H1 (cell line): ENCODE data around the gene TMEM266. TPM values are rescaled to one million over a fixed set of nuclear protein-coding genes. Genes with fewer than 3 reads are reported as not detected.

ENCODE experiments used
- CTCF ChIA-PET: fragments of 300-600 bp; sonication (Branson Sonifier 250); formaldehyde crosslinking; loops from one replicate; lab custom pipeline; 2021; ENCODE audit not compliant: partially characterized antibody; lab: Charles Lee
- POLR2A ChIA-PET: fragments of 300-600 bp; sonication (Branson Sonifier 250); formaldehyde crosslinking; loops from one replicate; lab custom pipeline; 2021; ENCODE audit warnings: inconsistent platforms; ENCODE audit not compliant: partially characterized antibody; lab: Charles Lee
- DNase-seq, 2 experiments: peaks; one replicate each; pipeline versions ENCODE4 v3.0.0 to v3.0.0-alpha.2; 2010 to 2022; ENCODE audit warnings: low spot score in 2 of 2, low read depth in 1 of 2, mixed read lengths in 1 of 2
- FAIRE-seq: peaks from 2 replicates; lab custom pipeline; 2011; peaks lifted over from hg19 to GRCh38; lab: Jason Lieb, UNC
- H2AFZ ChIP-seq: 2 replicates; pipeline ENCODE4 v1.8.1; 2012; ENCODE audit warnings: low read length, inconsistent platforms
- H2AK5ac ChIP-seq: 2 replicates; pipeline ENCODE4 v1.6.1; 2013; ENCODE audit warnings: low read depth, low read length
- H2BK120ac ChIP-seq: replicated peaks from 2 replicates; pipeline ENCODE3; 2013; ENCODE audit warnings: low read depth, low read length, inconsistent platforms
- H2BK12ac ChIP-seq: 2 replicates; pipeline ENCODE4 v1.6.1; 2013; ENCODE audit warnings: low read depth, low read length
- H2BK15ac ChIP-seq: 2 replicates; pipeline ENCODE4 v1.6.1; 2013; ENCODE audit warnings: low read length
- H2BK20ac ChIP-seq: 2 replicates; pipeline ENCODE4 v1.6.1; 2013; ENCODE audit warnings: low read length
- H2BK5ac ChIP-seq: 2 replicates; pipeline ENCODE4 v1.6.1; 2013; ENCODE audit warnings: low read depth, low read length
- H3K14ac ChIP-seq: 2 replicates; pipeline ENCODE4 v1.6.1; 2013; ENCODE audit warnings: inconsistent platforms; ENCODE audit not compliant: insufficient read length
- H3K18ac ChIP-seq: 2 replicates; pipeline ENCODE4 v1.6.1; 2013; ENCODE audit warnings: low read length; ENCODE audit errors: extremely low read depth
- H3K23ac ChIP-seq: 2 replicates; pipeline ENCODE4 v1.6.1; 2013; ENCODE audit warnings: inconsistent platforms; ENCODE audit not compliant: insufficient read length
- H3K23me2 ChIP-seq: 2 replicates; pipeline ENCODE4 v1.6.1; 2013; ENCODE audit warnings: low read depth, low read length
- H3K27ac ChIP-seq: 2 replicates; pipeline ENCODE4 v1.6.1; 2011; ENCODE audit warnings: low read depth, low read length, inconsistent platforms
- H3K27me3 ChIP-seq, 4 experiments: replicated peaks in 1 of 4; 1 replicate in 1 of 4; 2 replicates in 3 of 4; pipeline versions ENCODE4 v1.6.1 to v1.8.1; 2011 to 2013; ENCODE audit warnings: low read length in 3 of 4, mild to moderate bottlenecking in 3 of 4, inconsistent platforms in 2 of 4, mixed read lengths in 2 of 4, moderate library complexity in 1 of 4; ENCODE audit not compliant: control insufficient read depth in 3 of 4, insufficient read depth in 3 of 4; ENCODE audit errors: extremely low read depth in 1 of 4
- H3K36me3 ChIP-seq, 4 experiments: 2 replicates each; pipeline versions ENCODE4 v1.6.1 to v1.8.1; 2011 to 2013; ENCODE audit warnings: mild to moderate bottlenecking in 4 of 4, low read length in 3 of 4, moderate library complexity in 2 of 4, control low read depth in 1 of 4, inconsistent platforms in 1 of 4; ENCODE audit not compliant: insufficient read depth in 4 of 4, control insufficient read depth in 2 of 4
- H3K4ac ChIP-seq: replicated peaks from 2 replicates; pipeline ENCODE3; 2013; ENCODE audit warnings: low read length, low read depth, mixed read lengths, inconsistent platforms; ENCODE audit not compliant: insufficient read length
- H3K4me1 ChIP-seq, 4 experiments: replicated peaks in 1 of 4; 1 replicate in 1 of 4; 2 replicates in 3 of 4; pipeline versions ENCODE4 v1.6.1 to v1.8.1; 2011 to 2013; ENCODE audit warnings: low read length in 3 of 4, inconsistent platforms in 2 of 4, mixed read lengths in 1 of 4; ENCODE audit not compliant: insufficient read depth in 4 of 4, control insufficient read depth in 3 of 4
- H3K4me2 ChIP-seq, 2 experiments: 2 replicates each; pipeline versions ENCODE4 v1.6.1 to v1.8.1; 2011 to 2013; ENCODE audit warnings: low read depth in 2 of 2, low read length in 2 of 2, control low read depth in 1 of 2, inconsistent platforms in 1 of 2, mild to moderate bottlenecking in 1 of 2; ENCODE audit not compliant: insufficient read depth in 1 of 2
- H3K4me3 ChIP-seq, 4 experiments: fragments of 200-600, 300-600 bp in 1 of 4; sonication (generic), shearing (Covaris generic), sonication (Bioruptor Twin) in 1 of 4; 2 replicates each; pipeline versions ENCODE4 v1.5.1 to v1.8.1; 2011 to 2016; ENCODE audit warnings: low read length in 4 of 4, low read depth in 3 of 4, control low read depth in 2 of 4, inconsistent platforms in 2 of 4, mild to moderate bottlenecking in 2 of 4, mixed read lengths in 1 of 4, moderate library complexity in 1 of 4; ENCODE audit not compliant: insufficient read depth in 2 of 4; ENCODE audit errors: extremely low read depth in 1 of 4
- H3K56ac ChIP-seq: replicated peaks from 2 replicates; pipeline ENCODE3; 2013; ENCODE audit warnings: low read depth, mild to moderate bottlenecking, mixed read lengths, low read length, inconsistent platforms; ENCODE audit not compliant: insufficient read length
- H3K79me1 ChIP-seq: 2 replicates; pipeline ENCODE4 v1.6.1; 2013; ENCODE audit warnings: low read depth, low read length, control low read depth
- H3K79me2 ChIP-seq, 2 experiments: 2 replicates each; pipeline versions ENCODE4 v1.6.1 to v1.8.1; 2012 to 2013; ENCODE audit warnings: low read length in 2 of 2, mild to moderate bottlenecking in 2 of 2, inconsistent platforms in 1 of 2; ENCODE audit not compliant: insufficient read depth in 2 of 2, control insufficient read depth in 1 of 2
- H3K9ac ChIP-seq, 4 experiments: replicated peaks in 1 of 4; 1 replicate in 1 of 4; 2 replicates in 3 of 4; pipeline versions ENCODE4 v1.6.1 to v1.8.1; 2011 to 2013; ENCODE audit warnings: low read depth in 3 of 4, low read length in 3 of 4, control low read depth in 2 of 4, mild to moderate bottlenecking in 2 of 4, moderate library complexity in 2 of 4, inconsistent platforms in 1 of 4; ENCODE audit errors: extremely low read depth in 1 of 4
- H3K9me3 ChIP-seq, 2 experiments: 2 replicates each; pipeline versions ENCODE4 v1.6.1 to v1.8.1; 2012 to 2013; ENCODE audit warnings: mild to moderate bottlenecking in 2 of 2, moderate library complexity in 2 of 2, control low read depth in 1 of 2, inconsistent platforms in 1 of 2, low read depth in 1 of 2, low read length in 1 of 2, mixed read lengths in 1 of 2; ENCODE audit not compliant: insufficient read depth in 2 of 2
- H4K20me1 ChIP-seq, 2 experiments: replicated peaks in 1 of 2; 2 replicates each; pipeline versions ENCODE3 to v1.8.1; 2011 to 2013; ENCODE audit warnings: inconsistent platforms in 2 of 2, low read length in 2 of 2, mild to moderate bottlenecking in 1 of 2; ENCODE audit not compliant: insufficient read depth in 2 of 2, control insufficient read depth in 1 of 2
- H4K5ac ChIP-seq: 2 replicates; pipeline ENCODE4 v1.6.1; 2013; ENCODE audit warnings: low read length, low read depth, mixed read lengths, inconsistent platforms; ENCODE audit not compliant: insufficient read length
- H4K8ac ChIP-seq: 2 replicates; pipeline ENCODE4 v1.8.0; 2013; ENCODE audit warnings: mild to moderate bottlenecking, moderate library complexity, low read length, inconsistent platforms; ENCODE audit not compliant: insufficient read depth; ENCODE audit errors: extremely low read depth
- H4K91ac ChIP-seq: replicated peaks from 2 replicates; pipeline ENCODE3; 2013; ENCODE audit warnings: low read length, mixed read lengths, inconsistent platforms; ENCODE audit not compliant: insufficient read length
- CHD2 ChIP-seq: IDR thresholded peaks from 2 replicates; pipeline ENCODE4 v1.6.1; 2012; ENCODE audit warnings: low read length, improper control_type of control experiment
- E2F6 ChIP-seq: IDR thresholded peaks from 2 replicates; pipeline ENCODE4 v1.6.1; 2012; ENCODE audit warnings: inconsistent platforms
- GABPA ChIP-seq: IDR thresholded peaks from 2 replicates; pipeline ENCODE4 v1.6.1; 2011; ENCODE audit warnings: mild to moderate bottlenecking, low read length, moderate library complexity, borderline replicate concordance; ENCODE audit not compliant: insufficient read depth
- SP2 ChIP-seq: IDR thresholded peaks from 2 replicates; pipeline ENCODE4 v1.6.1; 2012; ENCODE audit warnings: mild to moderate bottlenecking, low read length, inconsistent platforms
- WGBS, 2 experiments: shearing (Covaris generic) in 1 of 2; methylation state at CpG; one replicate each; pipeline versions ENCODE4 v1.1.6 to v1.1.7; 2013 to 2015; ENCODE audit warnings: low lambda C conversion rate in 2 of 2, mixed read lengths in 2 of 2, inconsistent platforms in 1 of 2, low coverage in 1 of 2, missing lambda C conversion rate in 1 of 2; ENCODE audit not compliant: insufficient replicate concordance in 2 of 2, insufficient coverage in 1 of 2, insufficient read length in 1 of 2; ENCODE audit errors: extremely low coverage in 1 of 2, missing lambda C conversion rate in 1 of 2; 5-methylcytosine and 5-hydroxymethylcytosine counted together
- polyA plus RNA-seq, 7 experiments: library from polyadenylated mRNA; depleted of rRNA in 3 of 7; stranded (reverse) in 5 of 7; unstranded in 2 of 7; fragments of >200 nt in 5 of 7; fragments of 200-250 nt in 2 of 7; gene quantifications; 1 replicate in 5 of 7; 2 replicates in 1 of 7; 4 replicates in 1 of 7; pipeline versions ENCODE4 v1.2.1 to v1.2.3, GENCODE V29; 2011 to 2013; ENCODE audit warnings: missing spikeins in 2 of 7, mixed read lengths in 2 of 7
- total RNA-seq: library from RNA; stranded (reverse); fragmentation: NEBNext Ultra II Directional; extraction: Animal tissue kit (Norgen Biotek cat#: 25700); gene quantifications from 2 replicates; pipeline ENCODE4 v1.2.1, GENCODE V29; 2021

Gene TMEM266
- total and polyA plus RNA-seq, 2 of the 8 experiments (the other 6 are each of a cell fraction or from before 2014, with no cell fraction given), result 2.6 TPM

GRCh38 chr15:76181705-76182107 lies 121.9 kb downstream of the TMEM266 start:
- Histone ChIP-seq H3K9me3 (no peaks in the 10 kb centered on the region), H2BK20ac (no peak overlapping the region), H2BK5ac (no peak overlapping the region), H3K23me2 (no peaks in the 10 kb centered on the region; the same call in 1 of the 2 replicates), H2AK5ac (0 out of 2 replicates have a peak overlapping the region, but pooled peaks have one; percentile 61), H3K4me3 (no peak overlapping the region), H3K23ac (no peak overlapping the region), H3K9ac (no peak overlapping the region), H3K79me1 (no peaks in the 10 kb centered on the region), H3K4ac (no peak overlapping the region), H3K4me1 (0 out of 7 replicates have a peak, but pooled peaks cover 0 to 3% (median 0%) of the 10 kb centered on the region in 4 experiments), H3K18ac (no peak overlapping the region), H3K4me2 (no peak overlapping the region), H4K5ac (no peak overlapping the region), H2BK120ac (no peak overlapping the region), H3K36me3 (no peaks in the 10 kb centered on the region), H4K20me1 (no peaks in the 10 kb centered on the region), H3K27ac (no peak overlapping the region), H2AFZ (no peak overlapping the region), H3K56ac (no peak overlapping the region), H3K27me3 (no peaks in the 10 kb centered on the region; a peak in 1 of 7 replicates), H4K91ac (no peak overlapping the region), H4K8ac (no peak overlapping the region), H3K79me2 (no peaks in the 10 kb centered on the region), H2BK12ac (no peak overlapping the region), H3K14ac (no peak overlapping the region), H2BK15ac (no peak overlapping the region)
- WGBS, 2 experiments, result 92% methylated on average over 9 of the region's 9 CpGs; no CpG with 5 or more reads in 1 of the 2 experiments
- ChIA-PET CTCF (interaction anchor here (0.8 to 1.3 kb wide), 3 partner anchors 31 to 149 kb away, joined by 3 to 5 read pairs (median 3); no protein-coding TSS in a partner anchor), POLR2A (no interaction called here)
- TF ChIP-seq CHD2 (no peak), E2F6 (no peak), GABPA (no peak), SP2 (no peak)
- FAIRE-seq, result no peak
- no peak for DNase-seq
